Adrenal gland (tissue), 5 donors: ENCODE measurements around the gene ARHGEF4.

Source experiments
- POLR2A ChIP-seq, 2 donors: fragments of 450-650 bp; IDR thresholded peaks; one replicate each; pipeline ENCODE4 v1.6.1; 2017; ENCODE audit warnings: antibody characterized with exemption in 2 of 2, mild to moderate bottlenecking in 2 of 2, moderate library complexity in 1 of 2
- TF ChIP-seq, protein P1 (sequence below), 6 experiments: fragments of 450-650 bp in 4 of 6; fragments of 200-600 bp in 2 of 6; sonication (generic) in 1 of 6; IDR thresholded peaks; 1 replicate in 5 of 6; 2 replicates in 1 of 6; pipeline versions ENCODE4 v1.5.1 to v1.8.0; 2016 to 2021; ENCODE audit warnings: antibody characterized with exemption in 6 of 6, mild to moderate bottlenecking in 2 of 6, moderate library complexity in 1 of 6
- donor health status: DM: no; HTN: no; CAD: no.

DNA sequence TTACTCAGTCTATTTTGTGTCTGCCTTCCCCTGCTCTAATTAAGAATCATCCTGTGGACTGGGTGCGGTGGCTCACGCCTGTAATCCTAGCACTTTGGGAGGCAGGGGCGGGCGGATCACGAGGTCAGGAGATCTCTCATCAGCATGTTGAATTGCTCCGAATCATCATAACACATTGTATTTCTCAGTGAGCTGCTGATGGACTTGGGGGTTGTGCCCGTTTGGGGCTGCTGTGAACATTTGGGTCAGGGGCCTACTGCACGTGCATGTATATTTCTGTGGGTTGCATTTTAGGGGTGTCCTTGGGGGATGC is 84.4 kb downstream of the ARHGEF4 start:
- TF ChIP-seq, protein P1, sequence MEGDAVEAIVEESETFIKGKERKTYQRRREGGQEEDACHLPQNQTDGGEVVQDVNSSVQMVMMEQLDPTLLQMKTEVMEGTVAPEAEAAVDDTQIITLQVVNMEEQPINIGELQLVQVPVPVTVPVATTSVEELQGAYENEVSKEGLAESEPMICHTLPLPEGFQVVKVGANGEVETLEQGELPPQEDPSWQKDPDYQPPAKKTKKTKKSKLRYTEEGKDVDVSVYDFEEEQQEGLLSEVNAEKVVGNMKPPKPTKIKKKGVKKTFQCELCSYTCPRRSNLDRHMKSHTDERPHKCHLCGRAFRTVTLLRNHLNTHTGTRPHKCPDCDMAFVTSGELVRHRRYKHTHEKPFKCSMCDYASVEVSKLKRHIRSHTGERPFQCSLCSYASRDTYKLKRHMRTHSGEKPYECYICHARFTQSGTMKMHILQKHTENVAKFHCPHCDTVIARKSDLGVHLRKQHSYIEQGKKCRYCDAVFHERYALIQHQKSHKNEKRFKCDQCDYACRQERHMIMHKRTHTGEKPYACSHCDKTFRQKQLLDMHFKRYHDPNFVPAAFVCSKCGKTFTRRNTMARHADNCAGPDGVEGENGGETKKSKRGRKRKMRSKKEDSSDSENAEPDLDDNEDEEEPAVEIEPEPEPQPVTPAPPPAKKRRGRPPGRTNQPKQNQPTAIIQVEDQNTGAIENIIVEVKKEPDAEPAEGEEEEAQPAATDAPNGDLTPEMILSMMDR (IDR thresholded peaks at IDR 0.05), result no peak
- TF ChIP-seq POLR2A (IDR thresholded peaks at IDR 0.05), result no peak
